Stimulated activated naive B cell treated with anti-CD40 and anti-IgM and Interleukin-4, amounts not matched to agents 10 μg/mL and 1 μg/mL and 100 μg/mL, for 72 hours (primary cell): Measurements from ENCODE around the gene SLC4A11.

Experiments used
- ATAC-seq, 2 donors: fragments of 150-1000 bp; cut with Tn5 transposase; replicated peaks; 2 replicates each; pipeline ENCODE4 v1.10.0; 2021; ENCODE audit warnings: moderate library complexity in 1 of 2
- DNase-seq: peaks from one replicate; pipeline ENCODE4 v3.0.0; 2021
- H3K27ac Mint-ChIP-seq: one replicate; pipeline ENCODE4 v1.8.0; 2022; ENCODE audit warnings: mild to moderate bottlenecking, mixed read lengths
- H3K27me3 Mint-ChIP-seq, 2 donors: one replicate each; pipeline ENCODE4 v1.8.0; 2022; ENCODE audit warnings: mixed read lengths in 2 of 2
- H3K36me3 Mint-ChIP-seq, 2 donors: one replicate each; pipeline ENCODE4 v1.8.0; 2022; ENCODE audit warnings: mixed read lengths in 2 of 2, mild to moderate bottlenecking in 1 of 2
- H3K4me1 Mint-ChIP-seq, 2 donors: one replicate each; pipeline ENCODE4 v1.8.0; 2022; ENCODE audit warnings: mixed read lengths in 2 of 2, mild to moderate bottlenecking in 1 of 2
- H3K4me3 Mint-ChIP-seq, 2 donors: one replicate each; pipeline ENCODE4 v1.8.0; 2022; ENCODE audit warnings: mild to moderate bottlenecking in 2 of 2, mixed read lengths in 2 of 2, moderate library complexity in 1 of 2
- H3K9me3 Mint-ChIP-seq, 2 donors: one replicate each; pipeline ENCODE4 v1.8.0; 2022; ENCODE audit warnings: mixed read lengths in 2 of 2, mild to moderate bottlenecking in 1 of 2

SLC4A11 gene

GRCh38 chr20:3239867-3240775, 1.1 kb upstream of the SLC4A11 start:
- peaks cover 62 to 85% of the 10 kb centered on the region in 2 donors for H3K27me3 Mint-ChIP-seq
- peaks cover 8 to 22% of the 10 kb centered on the region in 2 donors for H3K4me1 Mint-ChIP-seq
- H3K9me3 Mint-ChIP-seq, result no peaks in the 10 kb centered on the region
- H3K4me3 Mint-ChIP-seq, result peak overlapping the region; percentile 88 to 92
- DNase-seq, result no peak
- ATAC-seq, result no peak
- peak overlapping the region; percentile 84 for H3K27ac Mint-ChIP-seq
- no peaks in the 10 kb centered on the region for H3K36me3 Mint-ChIP-seq

GRCh38 chr20:3238616-3239025, 369 bp downstream of the SLC4A11 start:
- Mint-ChIP-seq H3K9me3 (no peaks in the 10 kb centered on the region), H3K27ac (no peak overlapping the region), H3K36me3 (no peaks in the 10 kb centered on the region), H3K4me1 (peaks cover 8 to 22% of the 10 kb centered on the region in 2 donors), H3K27me3 (peaks cover 60 to 73% of the 10 kb centered on the region in 2 donors), H3K4me3 (peak overlapping the region; percentile 81 to 84)
- ATAC-seq, result peak; percentile 67 to 70
- DNase-seq, result no peak

GRCh38 chr20:3237958-3238615, 903 bp downstream of the SLC4A11 start:
- Mint-ChIP-seq H3K9me3 (no peaks in the 10 kb centered on the region), H3K4me3 (peak overlapping the region; percentile 81 to 84), H3K36me3 (no peaks in the 10 kb centered on the region), H3K27me3 (peaks cover 58 to 69% of the 10 kb centered on the region in 2 donors), H3K27ac (no peak overlapping the region), H3K4me1 (peaks cover 8 to 22% of the 10 kb centered on the region in 2 donors)
- DNase-seq, result no peak
- ATAC-seq, result peak; percentile 26 to 33

- Mint-ChIP-seq H3K4me3 (peak overlapping the region; percentile 81 to 84), H3K27ac (no peak overlapping the region), H3K9me3 (no peaks in the 10 kb centered on the region), H3K4me1 (peaks cover 8 to 22% of the 10 kb centered on the region in 2 donors), H3K27me3 (peaks cover 56 to 65% of the 10 kb centered on the region in 2 donors), H3K36me3 (no peaks in the 10 kb centered on the region)
- no peak for ATAC-seq
- DNase-seq, result no peak
Observed at GRCh38 chr20:3237011-3237957, 1.7 kb downstream of the SLC4A11 start.

GRCh38 chr20:3235666-3236324, 3.2 kb downstream of the SLC4A11 start:
- H3K4me1 Mint-ChIP-seq, result peaks cover 8 to 17% of the 10 kb centered on the region in 2 donors
- H3K27ac Mint-ChIP-seq, result no peak overlapping the region
- H3K36me3 Mint-ChIP-seq, result no peaks in the 10 kb centered on the region
- H3K27me3 Mint-ChIP-seq, result peaks cover 45 to 52% of the 10 kb centered on the region in 2 donors
- no peaks in the 10 kb centered on the region for H3K9me3 Mint-ChIP-seq
- DNase-seq, result no peak
- H3K4me3 Mint-ChIP-seq, result no peak overlapping the region
- ATAC-seq, result no peak

- H3K27ac Mint-ChIP-seq, result no peak overlapping the region
- H3K9me3 Mint-ChIP-seq, result no peaks in the 10 kb centered on the region
- H3K36me3 Mint-ChIP-seq, result no peaks in the 10 kb centered on the region
- peaks cover 1 to 7% of the 10 kb centered on the region in 2 donors for H3K4me1 Mint-ChIP-seq
- ATAC-seq (no peak), DNase-seq (no peak)
- H3K4me3 Mint-ChIP-seq, result no peak overlapping the region
- H3K27me3 Mint-ChIP-seq, result peaks cover 36 to 37% of the 10 kb centered on the region in 2 donors
Observed at GRCh38 chr20:3233991-3234498, 4.9 kb downstream of the SLC4A11 start.

- Mint-ChIP-seq H3K9me3 (no peaks in the 10 kb centered on the region), H3K4me1 (peaks cover 0 to 7% of the 10 kb centered on the region in 2 donors), H3K4me3 (no peak overlapping the region), H3K27ac (no peak overlapping the region), H3K36me3 (peaks cover 0 to 4% of the 10 kb centered on the region in 2 donors), H3K27me3 (peaks cover 34 to 36% of the 10 kb centered on the region in 2 donors)
- ATAC-seq (no peak), DNase-seq (no peak)
Observed at GRCh38 chr20:3233131-3233990, 5.6 kb downstream of the SLC4A11 start.

- no peak for ATAC-seq
- no peak for DNase-seq
- Mint-ChIP-seq H3K27me3 (peaks cover 21 to 25% of the 10 kb centered on the region in 2 donors), H3K36me3 (peaks cover 3 to 8% of the 10 kb centered on the region in 2 donors), H3K4me3 (no peak overlapping the region), H3K27ac (no peak overlapping the region), H3K4me1 (no peaks in the 10 kb centered on the region), H3K9me3 (no peaks in the 10 kb centered on the region)
Observed at GRCh38 chr20:3231889-3232588, 7.0 kb downstream of the SLC4A11 start.

- H3K27me3 Mint-ChIP-seq, result peaks cover 12 to 16% of the 10 kb centered on the region in 2 donors
- no peak overlapping the region for H3K27ac Mint-ChIP-seq
- H3K9me3 Mint-ChIP-seq, result no peaks in the 10 kb centered on the region
- DNase-seq, result no peak
- no peak for ATAC-seq
- peaks cover 1 to 4% of the 10 kb centered on the region in 2 donors for H3K4me1 Mint-ChIP-seq
- peaks cover 5 to 16% of the 10 kb centered on the region in 2 donors for H3K36me3 Mint-ChIP-seq
- no peak overlapping the region for H3K4me3 Mint-ChIP-seq
Observed at GRCh38 chr20:3231116-3231515, 7.9 kb downstream of the SLC4A11 start.

- Mint-ChIP-seq H3K27ac (no peak overlapping the region), H3K27me3 (peaks cover 0 to 3% of the 10 kb centered on the region in 2 donors), H3K4me3 (no peak overlapping the region), H3K4me1 (peaks cover 1 to 6% of the 10 kb centered on the region in 2 donors), H3K9me3 (no peaks in the 10 kb centered on the region), H3K36me3 (peaks cover 5 to 19% of the 10 kb centered on the region in 2 donors)
- DNase-seq (no peak), ATAC-seq (no peak)
Observed at GRCh38 chr20:3229798-3230197, 9.2 kb downstream of the SLC4A11 start.

GRCh38 chr20:3229158-3229557, 9.8 kb downstream of the SLC4A11 start:
- ATAC-seq (no peak), DNase-seq (no peak)
- Mint-ChIP-seq H3K36me3 (peaks cover 5 to 19% of the 10 kb centered on the region in 2 donors), H3K9me3 (no peaks in the 10 kb centered on the region), H3K4me3 (no peak overlapping the region), H3K27ac (no peak overlapping the region), H3K4me1 (peaks cover 1 to 7% of the 10 kb centered on the region in 2 donors), H3K27me3 (no peaks in the 10 kb centered on the region)

GRCh38 chr20:3228750-3229032, 10.3 kb downstream of the SLC4A11 start:
- ATAC-seq (no peak), DNase-seq (no peak)
- Mint-ChIP-seq H3K4me1 (peaks cover 1 to 11% of the 10 kb centered on the region in 2 donors), H3K36me3 (peaks cover 6 to 20% of the 10 kb centered on the region in 2 donors), H3K4me3 (no peak overlapping the region), H3K27ac (peak overlapping the region; percentile 52), H3K27me3 (no peaks in the 10 kb centered on the region), H3K9me3 (no peaks in the 10 kb centered on the region)
